Measurements from ENCODE around the gene TMIE.
"Not testable (repeated sequence)": the region's sequence is repeated elsewhere in the genome, so short reads cannot be mapped to it uniquely, and the experiment has no call there.

Gene TMIE

GRCh38 chr3:46722443-46722842 is 21.3 kb downstream of the TMIE start:
- DNase-seq (ENCODE audit: low read depth): no peak

- DNase-seq (ENCODE audit: low read depth): no peak
Observed at GRCh38 chr3:46724424-46724823, 23.2 kb downstream of the TMIE start.

GRCh38 chr3:46725621-46726314 is 24.6 kb downstream of the TMIE start:
- no peak for DNase-seq (ENCODE audit: low read depth)

GRCh38 chr3:46729038-46729437 is 27.8 kb downstream of the TMIE start:
- DNase-seq (ENCODE audit: low read depth): no peak

- no peak for DNase-seq (ENCODE audit: low read depth)
Observed at GRCh38 chr3:46730819-46731218, 29.6 kb downstream of the TMIE start.

- no peak for DNase-seq (ENCODE audit: low read depth)
Observed at GRCh38 chr3:46731795-46732194, 30.6 kb downstream of the TMIE start.

GRCh38 chr3:46733026-46733800 is 32.0 kb downstream of the TMIE start:
- DNase-seq (ENCODE audit: low read depth): no peak

GRCh38 chr3:46734773-46735172 is 33.6 kb downstream of the TMIE start:
- DNase-seq (ENCODE audit: low read depth): no peak

GRCh38 chr3:46736006-46736872 is 35.0 kb downstream of the TMIE start:
- no peak for DNase-seq (ENCODE audit: low read depth)

- DNase-seq (ENCODE audit: low read depth): no peak
Observed at GRCh38 chr3:46737329-46737731, 36.1 kb downstream of the TMIE start.

- not testable (repeated sequence) for DNase-seq (ENCODE audit: low read depth)
Observed at GRCh38 chr3:46739565-46739964, 38.4 kb downstream of the TMIE start.

GRCh38 chr3:46742992-46743585 is 41.9 kb downstream of the TMIE start:
- DNase-seq (ENCODE audit: low read depth): no peak

- no peak for DNase-seq (ENCODE audit: low read depth)
Observed at GRCh38 chr3:46746711-46747110, 45.5 kb downstream of the TMIE start.

- DNase-seq (ENCODE audit: low read depth): no peak
Observed at GRCh38 chr3:46748170-46748569, 47.0 kb downstream of the TMIE start.

GRCh38 chr3:46749129-46749528 is 47.9 kb downstream of the TMIE start:
- no peak for DNase-seq (ENCODE audit: low read depth)

- DNase-seq (ENCODE audit: low read depth): no peak
Observed at GRCh38 chr3:46750555-46751038, 49.4 kb downstream of the TMIE start.

GRCh38 chr3:46753127-46753526 is 51.9 kb downstream of the TMIE start:
- DNase-seq (ENCODE audit: low read depth): not testable (repeated sequence)

GRCh38 chr3:46755646-46756045 is 54.5 kb downstream of the TMIE start:
- no peak for DNase-seq (ENCODE audit: low read depth)

GRCh38 chr3:46756642-46757041 is 55.5 kb downstream of the TMIE start:
- no peak for DNase-seq (ENCODE audit: low read depth)

GRCh38 chr3:46759239-46760167 is 58.3 kb downstream of the TMIE start:
- DNase-seq (ENCODE audit: low read depth): no peak
